Chondrocyte (in vitro differentiated cells): Measurements from ENCODE around the gene C10orf143. TPM values are rescaled to one million over a fixed set of nuclear protein-coding genes. Genes with fewer than 3 reads are reported as not detected.

Experiments used
- DNase-seq: peaks from one replicate; pipeline ENCODE4 v3.0.0; 2021; ENCODE audit warnings: mixed read lengths, low spot score
- H3K27ac Mint-ChIP-seq: one replicate; pipeline ENCODE4 v1.8.0; 2021; ENCODE audit warnings: mild to moderate bottlenecking, moderate library complexity, mixed read lengths; ENCODE audit not compliant: unreplicated experiment
- H3K27me3 Mint-ChIP-seq: 2 replicates; pipeline ENCODE4 v1.8.0; 2021; ENCODE audit warnings: low read depth, mixed read lengths
- H3K36me3 Mint-ChIP-seq: 2 replicates; pipeline ENCODE4 v1.8.0; 2021; ENCODE audit warnings: low read depth, mixed read lengths
- H3K4me1 Mint-ChIP-seq: 2 replicates; pipeline ENCODE4 v1.8.0; 2021; ENCODE audit warnings: low read depth, mild to moderate bottlenecking, mixed read lengths
- H3K4me3 Mint-ChIP-seq: one replicate; pipeline ENCODE4 v1.8.0; 2021; ENCODE audit warnings: mild to moderate bottlenecking, moderate library complexity, mixed read lengths; ENCODE audit not compliant: unreplicated experiment
- H3K9me3 Mint-ChIP-seq: 2 replicates; pipeline ENCODE4 v1.8.0; 2021; ENCODE audit warnings: low read depth, mixed read lengths
- CTCF ChIP-seq: fragments of 200-600 bp; sonication (generic); IDR thresholded peaks from 2 replicates; pipeline ENCODE4 v1.5.0; 2021; ENCODE audit warnings: antibody characterized with exemption, mild to moderate bottlenecking, moderate library complexity
- total RNA-seq: library from RNA; stranded (reverse); gene quantifications from 3 replicates; pipeline ENCODE4 v1.2.1, GENCODE V29; 2021

Gene C10orf143
- total RNA-seq, 1 donor from 2014 or later: 2.6 TPM

GRCh38 chr10:130037169-130037661, 73.4 kb downstream of the C10orf143 start:
- no peak overlapping the region for H3K27ac Mint-ChIP-seq
- DNase-seq: peak; percentile 87
- H3K4me1 Mint-ChIP-seq: no peaks in the 10 kb centered on the region
- H3K9me3 Mint-ChIP-seq: peaks cover 3% of the 10 kb centered on the region
- H3K4me3 Mint-ChIP-seq: no peak overlapping the region
- peaks cover 7% of the 10 kb centered on the region for H3K27me3 Mint-ChIP-seq
- TF ChIP-seq CTCF: no peak
- no peaks in the 10 kb centered on the region for H3K36me3 Mint-ChIP-seq

- Mint-ChIP-seq H3K27ac (no peak overlapping the region), H3K4me1 (no peaks in the 10 kb centered on the region), H3K9me3 (peaks cover 6% of the 10 kb centered on the region), H3K27me3 (peaks cover 5% of the 10 kb centered on the region), H3K4me3 (no peak overlapping the region), H3K36me3 (no peaks in the 10 kb centered on the region)
- DNase-seq: no peak
- no peak for TF ChIP-seq CTCF
Measured at GRCh38 chr10:130036296-130037065, 74.1 kb downstream of the C10orf143 start.

- H3K9me3 Mint-ChIP-seq: peaks cover 15% of the 10 kb centered on the region
Measured at GRCh38 chr10:130029209-130029608, 81.4 kb downstream of the C10orf143 start.

GRCh38 chr10:130028465-130028819, 82.2 kb downstream of the C10orf143 start:
- no peak overlapping the region for H3K4me3 Mint-ChIP-seq
- no peak for DNase-seq
- H3K9me3 Mint-ChIP-seq: peaks cover 15% of the 10 kb centered on the region

More at GRCh38 chr10:130029209-130029608, 81.4 kb downstream of the C10orf143 start:
- Mint-ChIP-seq H3K27ac (no peak overlapping the region), H3K27me3 (no peaks in the 10 kb centered on the region), H3K36me3 (no peaks in the 10 kb centered on the region), H3K4me1 (no peaks in the 10 kb centered on the region), H3K4me3 (no peak overlapping the region)
- DNase-seq: no peak
- TF ChIP-seq CTCF: no peak

More at GRCh38 chr10:130028465-130028819, 82.2 kb downstream of the C10orf143 start:
- TF ChIP-seq CTCF: no peak
- Mint-ChIP-seq H3K36me3 (no peaks in the 10 kb centered on the region), H3K27me3 (no peaks in the 10 kb centered on the region), H3K27ac (no peak overlapping the region), H3K4me1 (no peaks in the 10 kb centered on the region)
